Dermis microvascular lymphatic vessel endothelial cell (primary cell): ENCODE data around the gene GRM8. TPM values are rescaled to one million over a fixed set of nuclear protein-coding genes. Genes with fewer than 3 reads are reported as not detected.
"Not testable (repeated sequence)": the region's sequence is repeated elsewhere in the genome, so short reads cannot be mapped to it uniquely, and the experiment has no call there.

ENCODE experiments used
- DNase-seq, 2 donors: peaks; one replicate each; pipeline versions ENCODE4 v3.0.0 to v3.0.0-alpha.2; 2010; ENCODE audit warnings: low read depth in 2 of 2
- total RNA-seq: library from RNA; depleted of rRNA; stranded (reverse); fragments of >200 nt; gene quantifications from 2 replicates; pipeline ENCODE4 v1.2.1, GENCODE V29; 2014

The GRM8 gene
- total RNA-seq, 1 donor from 2014 or later = not detected

- DNase-seq = no peak
Observed at GRCh38 chr7:126924477-126924876, 328.3 kb downstream of the GRM8 start.

GRCh38 chr7:126911627-126912026, 341.1 kb downstream of the GRM8 start:
- DNase-seq = not testable (repeated sequence)

DNA sequence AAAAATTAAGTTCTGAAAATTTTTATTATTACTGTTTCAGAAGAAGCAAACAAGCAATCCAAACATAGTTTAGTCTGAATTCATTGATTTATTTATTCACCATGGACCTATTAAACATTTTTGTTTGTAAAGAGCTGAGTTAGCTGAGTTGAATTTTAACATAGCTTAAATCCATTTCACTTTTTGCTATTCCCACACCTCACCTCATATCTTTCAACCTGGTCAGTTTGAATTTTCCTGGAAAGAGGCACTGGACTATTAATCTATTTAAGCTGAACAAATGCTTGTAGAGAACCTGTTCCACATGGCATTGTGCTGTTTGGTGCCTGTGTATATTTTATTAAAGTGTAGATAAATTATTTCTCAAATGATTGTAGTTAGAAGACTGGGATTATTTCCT, 344.2 kb downstream of the GRM8 start:
- not testable (repeated sequence) for DNase-seq

GRCh38 chr7:126907657-126908056, 345.1 kb downstream of the GRM8 start:
- DNase-seq = not testable (repeated sequence)

DNA sequence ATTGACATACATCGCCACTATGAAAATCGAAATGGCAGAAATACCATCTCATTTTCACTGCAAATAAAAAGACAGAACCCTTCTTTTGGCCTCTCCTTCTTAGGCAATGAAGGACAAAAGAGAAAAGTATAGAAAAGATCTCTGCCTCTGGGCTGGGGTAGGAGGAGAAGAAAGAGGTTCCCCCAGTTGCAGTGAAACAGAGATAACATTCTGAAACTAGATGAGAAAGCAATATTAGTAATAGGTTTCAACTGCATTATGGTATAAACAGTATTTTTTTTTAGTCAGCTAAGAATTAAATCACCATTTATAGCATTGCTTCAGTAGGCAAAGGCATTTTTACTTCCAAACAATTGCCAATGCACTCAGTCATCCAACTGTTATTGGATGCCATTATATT, 347.5 kb downstream of the GRM8 start:
- not testable (repeated sequence) for DNase-seq

- DNase-seq = not testable (repeated sequence)
Observed at GRCh38 chr7:126901041-126901765, 351.5 kb downstream of the GRM8 start.

- DNase-seq = not testable (repeated sequence)
Observed at GRCh38 chr7:126887980-126888379, 364.8 kb downstream of the GRM8 start.

GRCh38 chr7:126887560-126887959, 365.2 kb downstream of the GRM8 start:
- not testable (repeated sequence) for DNase-seq

DNA sequence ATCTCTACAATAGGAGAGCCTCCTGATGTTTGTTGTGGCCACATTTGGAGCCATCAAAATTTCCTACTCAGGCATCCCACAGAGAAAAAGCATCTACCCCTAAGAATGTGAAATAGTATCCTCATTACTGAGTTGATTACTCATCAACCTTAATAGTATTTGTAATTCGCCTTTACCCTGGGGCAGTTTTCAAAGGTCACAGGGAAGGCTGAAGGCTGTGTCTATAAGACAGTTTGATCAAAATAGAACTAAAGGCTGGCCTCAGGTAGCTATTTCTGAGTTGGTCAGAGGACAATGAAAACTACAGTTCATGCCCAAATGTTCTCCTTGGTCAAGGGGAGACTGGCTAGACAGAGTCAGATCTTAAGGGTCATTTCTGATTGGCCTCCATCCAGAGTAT, 370.0 kb downstream of the GRM8 start:
- not testable (repeated sequence) for DNase-seq

DNA sequence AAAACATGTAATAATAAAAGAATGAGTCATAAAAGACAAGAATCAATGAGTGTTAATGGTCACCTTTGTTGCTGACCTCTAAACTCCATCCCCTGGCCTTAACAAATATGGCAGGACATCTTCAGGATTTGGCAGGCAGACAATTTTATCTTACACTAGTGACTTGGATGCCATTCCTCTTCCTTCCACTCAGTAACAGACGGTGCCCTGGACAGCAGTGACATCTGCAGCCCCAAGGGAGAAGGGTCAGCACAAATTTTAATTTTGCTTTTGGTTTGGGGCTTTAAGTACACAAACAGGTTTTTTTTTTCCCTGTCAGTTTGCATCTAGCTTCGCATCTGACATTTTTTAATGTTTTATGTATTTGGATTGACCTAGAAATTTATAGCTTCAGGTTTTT, 370.8 kb downstream of the GRM8 start:
- not testable (repeated sequence) for DNase-seq

DNA sequence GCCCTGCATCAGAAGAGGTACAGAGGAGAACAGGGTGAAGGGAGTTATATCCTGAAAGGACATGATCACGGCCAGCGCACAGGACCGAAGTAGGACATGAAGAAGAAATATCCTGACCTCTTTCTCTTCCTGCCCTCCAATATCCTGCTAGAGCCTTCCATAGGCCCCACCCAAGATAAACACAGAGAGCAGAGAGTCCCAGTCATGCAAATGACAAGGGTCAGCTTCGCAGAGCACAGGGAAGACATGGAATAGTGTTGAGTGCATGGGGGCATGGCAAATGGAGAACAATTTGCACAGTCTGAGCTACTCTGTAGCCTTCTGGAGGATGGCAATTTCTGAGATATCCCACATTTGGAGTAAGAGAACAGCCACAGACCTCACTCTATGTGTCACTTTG, 371.4 kb downstream of the GRM8 start:
- no peak for DNase-seq

DNA sequence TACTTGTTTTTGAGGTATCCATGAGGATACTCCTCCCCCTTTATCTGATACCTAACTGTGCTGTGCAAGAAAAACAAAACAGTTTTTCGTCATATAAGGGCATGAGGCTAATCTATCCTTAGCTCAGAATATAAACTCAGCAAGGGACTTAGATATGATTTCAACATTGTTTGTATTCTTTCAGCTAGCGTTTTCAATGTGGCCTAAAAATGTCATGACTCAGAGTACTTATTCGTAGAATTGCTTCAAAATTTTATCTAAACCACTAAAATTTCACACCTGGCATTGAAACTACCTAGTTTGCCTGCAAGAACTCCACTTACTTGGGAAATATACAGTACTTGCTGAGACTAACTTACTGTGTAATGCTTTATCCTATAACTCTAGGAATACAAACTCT, 376.2 kb downstream of the GRM8 start:
- DNase-seq = not testable (repeated sequence)

DNA sequence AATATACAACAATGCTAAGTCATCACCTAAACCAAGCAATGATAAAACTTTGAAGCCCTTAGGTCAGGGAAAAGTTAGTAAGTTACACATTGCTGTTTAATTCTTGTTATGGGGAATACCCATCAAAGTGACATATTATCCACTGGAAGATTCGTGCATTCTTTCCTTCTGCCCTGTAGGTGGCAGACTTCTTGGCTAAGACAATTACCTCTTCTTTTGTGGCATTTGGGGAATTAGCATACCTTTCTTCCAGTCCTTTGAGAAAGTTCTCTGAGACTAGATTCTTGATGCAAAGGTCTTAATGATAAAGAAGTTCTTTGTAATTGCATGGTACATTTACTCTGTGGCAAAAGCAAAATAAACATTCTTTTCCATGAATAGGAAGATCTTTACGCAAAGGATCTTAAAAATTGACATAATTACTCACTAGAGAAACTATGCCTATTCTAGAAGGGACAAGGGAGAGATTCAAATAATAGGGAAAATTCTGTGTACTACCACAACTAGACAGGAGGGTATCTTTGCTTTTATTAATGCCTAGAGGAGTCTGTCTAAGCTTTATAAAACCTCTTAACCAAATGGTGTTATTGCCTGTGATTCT, 395.9 kb downstream of the GRM8 start:
- DNase-seq = peak; percentile 1 to 7

DNA sequence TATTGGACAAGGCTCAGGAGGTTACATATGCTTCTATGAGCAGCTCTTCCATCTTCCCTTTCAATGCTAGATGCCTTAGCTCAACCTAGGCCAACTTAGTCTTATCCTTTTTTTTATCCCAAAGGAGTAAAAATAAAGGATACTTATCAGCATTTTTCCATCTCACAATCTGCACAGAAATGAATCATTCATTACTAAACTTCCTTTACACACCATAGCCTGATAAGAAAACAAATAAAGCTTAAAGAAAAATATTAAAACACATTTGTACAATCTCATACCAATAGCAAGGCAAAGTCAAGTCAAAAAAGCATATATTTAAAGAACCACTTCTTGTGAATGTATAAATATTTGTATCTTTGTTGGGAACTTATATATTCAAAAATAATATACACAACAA, 407.4 kb downstream of the GRM8 start:
- no peak for DNase-seq

- DNase-seq = no peak
Observed at GRCh38 chr7:126843883-126844282, 408.9 kb downstream of the GRM8 start.

- DNase-seq = no peak
Observed at GRCh38 chr7:126843336-126843735, 409.4 kb downstream of the GRM8 start.

GRCh38 chr7:126842451-126842850, 410.3 kb downstream of the GRM8 start:
- DNase-seq = no peak

- DNase-seq = no peak
Observed at GRCh38 chr7:126840869-126841268, 411.9 kb downstream of the GRM8 start.

DNA sequence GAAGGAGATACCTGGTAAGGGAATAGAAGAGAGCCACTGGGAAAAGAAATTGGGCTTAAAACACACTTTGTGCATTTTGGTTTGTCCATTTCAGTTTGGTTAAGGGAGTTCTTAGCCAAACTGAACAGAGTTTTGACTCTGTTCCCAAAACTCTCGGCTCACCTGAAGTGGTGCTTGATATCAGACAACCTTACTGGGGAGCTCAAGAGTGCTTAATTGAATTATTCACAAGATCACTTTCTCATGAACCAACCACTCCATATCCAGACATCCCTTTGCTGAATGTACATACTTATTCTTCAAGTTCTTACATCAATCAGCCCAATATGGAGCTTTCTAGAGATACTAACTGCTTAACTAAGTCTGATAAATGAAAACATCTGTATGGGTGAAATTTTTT, 413.1 kb downstream of the GRM8 start:
- no peak for DNase-seq

- DNase-seq = no peak
Observed at GRCh38 chr7:126838194-126838593, 414.5 kb downstream of the GRM8 start.

DNA sequence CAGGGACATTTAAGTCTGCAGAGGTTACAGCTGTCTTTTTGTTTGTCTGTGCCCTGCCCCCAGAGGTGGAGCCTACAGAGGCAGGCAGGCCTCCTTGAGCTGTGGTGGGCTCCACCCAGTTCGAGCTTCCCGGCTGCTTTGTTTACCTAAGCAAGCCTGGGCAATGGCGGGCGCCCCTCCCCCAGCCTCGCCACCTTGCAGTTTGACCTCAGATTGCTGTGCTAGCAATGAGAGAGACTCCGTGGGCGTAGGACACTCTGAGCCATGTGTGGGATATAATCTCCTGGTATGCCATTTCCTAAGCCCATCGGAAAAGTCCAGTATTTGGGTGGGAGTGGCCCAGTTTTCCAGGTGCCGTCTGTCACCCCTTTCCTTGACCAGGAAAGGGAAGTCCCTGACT, 421.5 kb downstream of the GRM8 start:
- DNase-seq = not testable (repeated sequence)

DNA sequence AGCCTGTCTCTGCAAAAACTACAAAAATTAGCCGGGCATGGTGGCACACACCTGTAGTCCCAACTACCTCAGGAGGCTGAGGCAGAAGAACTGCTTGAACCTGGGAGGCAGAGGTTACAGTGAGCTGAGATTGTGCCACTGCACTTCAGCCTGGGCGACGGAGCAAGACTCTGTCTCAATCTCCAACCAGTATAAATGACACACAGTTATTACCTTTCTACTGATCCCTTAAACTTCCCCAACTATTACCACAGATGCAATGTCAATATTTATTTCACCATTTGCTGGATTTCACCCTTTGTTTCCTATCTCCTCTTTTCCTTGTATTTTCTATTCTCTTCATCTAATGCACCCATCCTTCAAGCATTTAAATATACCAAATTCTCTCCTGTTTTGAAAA, 431.8 kb downstream of the GRM8 start:
- DNase-seq = no peak

GRCh38 chr7:126819197-126819484, 433.6 kb downstream of the GRM8 start:
- DNase-seq = no peak
